K562 (cell line): ENCODE measurements around the gene GALM. TPM values are rescaled to one million over a fixed set of nuclear protein-coding genes. Genes with fewer than 3 reads are reported as not detected.

Experiments
- ARNT ChIP-seq, 2 experiments: fragments of 450-650 bp; IDR thresholded peaks; 2 replicates each; pipeline ENCODE4 v1.6.1; 2016; ENCODE audit warnings: mild to moderate bottlenecking in 1 of 2
- ASH1L ChIP-seq: fragments of 450-650 bp; IDR thresholded peaks from 2 replicates; pipeline ENCODE4 v1.6.1; 2018; ENCODE audit warnings: borderline replicate concordance, mild to moderate bottlenecking, low read depth; ENCODE audit not compliant: partially characterized antibody
- CHD4 ChIP-seq: fragments of 200-600 bp; sonication (generic); IDR thresholded peaks from 3 replicates; pipeline ENCODE4 v1.6.1; 2012; ENCODE audit warnings: low read depth, mild to moderate bottlenecking, mixed read lengths, low read length, inconsistent platforms; ENCODE audit not compliant: insufficient read depth, insufficient replicate concordance, poor library complexity, severe bottlenecking
- HDAC1 ChIP-seq, 2 experiments: fragments of 450-650 bp; IDR thresholded peaks; 2 replicates each; pipeline ENCODE4 v1.6.1; 2016 to 2017; ENCODE audit warnings: inconsistent platforms in 1 of 2, mild to moderate bottlenecking in 1 of 2, moderate library complexity in 1 of 2
- HMG20A ChIP-seq: fragments of 450-650 bp; formaldehyde crosslinking; conservative IDR thresholded peaks from 2 replicates; pipeline ENCODE4 v1.4.0; 2020; ENCODE audit warnings: mild to moderate bottlenecking, mixed read lengths
- MYC ChIP-seq, 2 experiments: fragments of 250-450 bp in 1 of 2; sonication (Bioruptor Pico) in 1 of 2; IDR thresholded peaks; 2 replicates each; pipeline versions ENCODE4 v1.5.1 to v1.6.1; 2012 to 2021; ENCODE audit warnings: low read depth in 2 of 2, borderline replicate concordance in 1 of 2, improper control_type of control experiment in 1 of 2, low read length in 1 of 2, mild to moderate bottlenecking in 1 of 2, moderate library complexity in 1 of 2
- NELFE ChIP-seq: IDR thresholded peaks from 2 replicates; pipeline ENCODE4 v1.6.1; 2011; ENCODE audit warnings: mild to moderate bottlenecking; ENCODE audit not compliant: insufficient read depth, insufficient read length
- POLR2G ChIP-seq: fragments of 200-400 bp; formaldehyde crosslinking; IDR thresholded peaks from 2 replicates; pipeline ENCODE4 v1.6.1; 2017; ENCODE audit warnings: low read depth, mild to moderate bottlenecking, antibody characterized with exemption, low read length, moderate library complexity
- RBM15 ChIP-seq: fragments of 200-400 bp; formaldehyde crosslinking; IDR thresholded peaks from 2 replicates; pipeline ENCODE4 v1.6.1; 2018; ENCODE audit warnings: mild to moderate bottlenecking, low read length, moderate library complexity; ENCODE audit not compliant: insufficient read depth
- RFX5 ChIP-seq: IDR thresholded peaks from 2 replicates; pipeline ENCODE4 v1.6.1; 2011; ENCODE audit warnings: low read depth, mild to moderate bottlenecking, improper control_type of control experiment, low read length
- SAFB ChIP-seq: fragments of 200-400 bp; formaldehyde crosslinking; IDR thresholded peaks from 2 replicates; pipeline ENCODE4 v1.6.1; 2017; ENCODE audit warnings: low read depth, low read length, borderline replicate concordance
- ZBED1 ChIP-seq: IDR thresholded peaks from 2 replicates; pipeline ENCODE4 v1.6.1; 2014
- ZFPM2 ChIP-seq: fragments of 250-450 bp; sonication (Bioruptor Pico); IDR thresholded peaks from 2 replicates; pipeline ENCODE4 v1.5.1; 2022; ENCODE audit warnings: mild to moderate bottlenecking
- ZNF143 ChIP-seq: sonication (generic); formaldehyde crosslinking; IDR thresholded peaks from 2 replicates; pipeline ENCODE4 v1.9.0; 2022; ENCODE audit warnings: mild to moderate bottlenecking, missing genetic modification reagents
- ZNF316 ChIP-seq: fragments of 450-650 bp; IDR thresholded peaks from 2 replicates; pipeline ENCODE4 v1.6.1; 2016
- ZNF76 ChIP-seq: fragments of 250-450 bp; sonication (Bioruptor Pico); IDR thresholded peaks from 2 replicates; pipeline ENCODE4 v1.4.0; 2020; ENCODE audit warnings: mild to moderate bottlenecking, moderate library complexity, borderline replicate concordance
- ZSCAN29 ChIP-seq: fragments of 450-650 bp; IDR thresholded peaks from 2 replicates; pipeline ENCODE4 v1.6.1; 2017
- polyA plus RNA-seq, 8 experiments: library from polyadenylated mRNA; depleted of rRNA in 4 of 8; stranded (reverse) in 5 of 8; unstranded in 3 of 8; fragments of >200 nt; fragmentation: Nextera tagmentation in 2 of 8; fragmentation: Illumina TruSeq in 1 of 8; extraction: Ambion mirVana in 2 of 8; extraction: Trizol in 1 of 8; gene quantifications; 2 replicates each; pipeline versions ENCODE4 v1.2.1 to v1.2.3, GENCODE V29; 2011 to 2014; ENCODE audit warnings: inconsistent platforms in 1 of 8, missing spikeins in 1 of 8
- total RNA-seq, 7 experiments: library from RNA; depleted of rRNA in 6 of 7; stranded (reverse); fragments of >200 nt in 6 of 7; fragmentation: Illumina TruSeq in 2 of 7; extraction: Trizol in 2 of 7; gene quantifications; 2 replicates each; pipeline versions ENCODE4 v1.2.1 to v1.2.3, GENCODE V29; 2011 to 2021; ENCODE audit warnings: low replicate concordance in 1 of 7
- TF ChIP-seq, protein P1 (sequence below): fragments of 250-450 bp; sonication (Bioruptor Pico); IDR thresholded peaks from 2 replicates; pipeline ENCODE4 v1.5.0; 2020; ENCODE audit warnings: mild to moderate bottlenecking
- TF ChIP-seq, protein P2 (sequence below), 2 experiments: fragments of 450-650 bp; conservative IDR thresholded peaks; 2 replicates each; pipeline ENCODE4 v1.6.1; 2017; ENCODE audit warnings: mild to moderate bottlenecking in 2 of 2, moderate library complexity in 2 of 2
- TF ChIP-seq, protein P3 (sequence below): fragments of 250-450 bp; sonication (Bioruptor Pico); IDR thresholded peaks from 2 replicates; pipeline ENCODE4 v1.4.0; 2020
- TF ChIP-seq, protein P4 (sequence below), 2 experiments: IDR thresholded peaks; 2 replicates each; pipeline ENCODE4 v1.6.1; 2012; ENCODE audit warnings: improper control_type of control experiment in 2 of 2, low read depth in 2 of 2, low read length in 2 of 2, borderline replicate concordance in 1 of 2

Gene GALM
- total and polyA plus RNA-seq, 9 of the 15 experiments (the other 6 are each of a cell fraction or from before 2014, with no cell fraction given), result 22.1 to 51.7 (median 27.9) TPM

DNA sequence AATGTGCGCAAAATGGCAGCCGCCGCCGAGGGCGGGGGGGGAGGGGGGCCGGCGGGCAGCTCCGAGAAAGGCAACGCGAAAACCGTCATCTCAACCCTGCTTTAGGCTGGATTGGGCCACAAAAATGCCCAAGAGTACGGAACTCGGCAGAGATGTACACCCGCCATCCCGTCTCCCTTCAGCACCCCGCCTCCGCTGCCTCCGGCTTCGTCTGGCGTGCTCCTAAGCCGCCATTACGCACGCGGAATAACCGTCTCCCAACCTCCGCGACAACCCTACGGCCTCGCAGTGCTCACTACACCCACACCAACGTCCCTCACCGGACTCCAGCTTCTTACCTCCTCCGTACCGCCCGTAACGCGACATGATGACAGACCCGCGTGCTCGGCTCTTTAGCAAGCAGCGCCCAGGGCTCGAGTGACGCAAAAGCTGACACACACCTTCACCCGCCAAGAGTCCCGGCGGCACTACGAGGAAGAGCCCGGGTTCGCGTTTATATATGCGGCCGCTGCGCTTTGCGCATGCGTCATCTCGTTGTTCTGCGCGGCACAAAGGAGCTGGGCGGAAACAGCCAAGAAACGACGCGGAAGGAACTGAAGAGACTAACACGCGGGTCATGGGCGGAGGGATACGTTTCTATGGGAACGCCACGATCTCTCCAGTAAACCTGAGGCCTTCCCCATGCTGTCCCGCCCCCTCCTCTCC lies 85.1 kb downstream of the GALM start, which contains the start of gene SRSF7 (continued):
- no peak for TF ChIP-seq ZNF143 (CRISPR knock-in tag)
- TF ChIP-seq, protein P1, sequence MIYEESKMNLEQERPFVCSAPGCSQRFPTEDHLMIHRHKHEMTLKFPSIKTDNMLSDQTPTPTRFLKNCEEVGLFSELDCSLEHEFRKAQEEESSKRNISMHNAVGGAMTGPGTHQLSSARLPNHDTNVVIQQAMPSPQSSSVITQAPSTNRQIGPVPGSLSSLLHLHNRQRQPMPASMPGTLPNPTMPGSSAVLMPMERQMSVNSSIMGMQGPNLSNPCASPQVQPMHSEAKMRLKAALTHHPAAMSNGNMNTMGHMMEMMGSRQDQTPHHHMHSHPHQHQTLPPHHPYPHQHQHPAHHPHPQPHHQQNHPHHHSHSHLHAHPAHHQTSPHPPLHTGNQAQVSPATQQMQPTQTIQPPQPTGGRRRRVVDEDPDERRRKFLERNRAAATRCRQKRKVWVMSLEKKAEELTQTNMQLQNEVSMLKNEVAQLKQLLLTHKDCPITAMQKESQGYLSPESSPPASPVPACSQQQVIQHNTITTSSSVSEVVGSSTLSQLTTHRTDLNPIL (CRISPR knock-in tag), result 0 out of 2 replicates have a peak, but pooled peaks have one; percentile 69
- no peak for TF ChIP-seq RBM15
- TF ChIP-seq ZBED1, result peak; percentile 89
- TF ChIP-seq CHD4, result no peak
- peak; percentile 97 for TF ChIP-seq NELFE
- peak; percentile 98 for TF ChIP-seq POLR2G
- peak; percentile 43 to 81; a peak in 2 of 4 replicates for TF ChIP-seq ARNT (IDR thresholded peaks at IDR 0.05)
- TF ChIP-seq ZNF316, result peak; percentile 82
- TF ChIP-seq ZNF76 (CRISPR knock-in tag), result no peak
- peak in 1 of 2 experiments; percentile 97; a peak in 2 of 4 replicates for TF ChIP-seq HDAC1 (IDR thresholded peaks at IDR 0.05)
- TF ChIP-seq, protein P2, sequence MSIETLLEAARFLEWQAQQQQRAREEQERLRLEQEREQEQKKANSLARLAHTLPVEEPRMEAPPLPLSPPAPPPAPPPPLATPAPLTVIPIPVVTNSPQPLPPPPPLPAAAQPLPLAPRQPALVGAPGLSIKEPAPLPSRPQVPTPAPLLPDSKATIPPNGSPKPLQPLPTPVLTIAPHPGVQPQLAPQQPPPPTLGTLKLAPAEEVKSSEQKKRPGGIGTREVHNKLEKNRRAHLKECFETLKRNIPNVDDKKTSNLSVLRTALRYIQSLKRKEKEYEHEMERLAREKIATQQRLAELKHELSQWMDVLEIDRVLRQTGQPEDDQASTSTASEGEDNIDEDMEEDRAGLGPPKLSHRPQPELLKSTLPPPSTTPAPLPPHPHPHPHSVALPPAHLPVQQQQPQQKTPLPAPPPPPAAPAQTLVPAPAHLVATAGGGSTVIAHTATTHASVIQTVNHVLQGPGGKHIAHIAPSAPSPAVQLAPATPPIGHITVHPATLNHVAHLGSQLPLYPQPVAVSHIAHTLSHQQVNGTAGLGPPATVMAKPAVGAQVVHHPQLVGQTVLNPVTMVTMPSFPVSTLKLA (conservative IDR thresholded peaks at IDR 0.05), result peak; percentile 89 to 95
- peak; percentile 50 for TF ChIP-seq ASH1L
- TF ChIP-seq, protein P3, sequence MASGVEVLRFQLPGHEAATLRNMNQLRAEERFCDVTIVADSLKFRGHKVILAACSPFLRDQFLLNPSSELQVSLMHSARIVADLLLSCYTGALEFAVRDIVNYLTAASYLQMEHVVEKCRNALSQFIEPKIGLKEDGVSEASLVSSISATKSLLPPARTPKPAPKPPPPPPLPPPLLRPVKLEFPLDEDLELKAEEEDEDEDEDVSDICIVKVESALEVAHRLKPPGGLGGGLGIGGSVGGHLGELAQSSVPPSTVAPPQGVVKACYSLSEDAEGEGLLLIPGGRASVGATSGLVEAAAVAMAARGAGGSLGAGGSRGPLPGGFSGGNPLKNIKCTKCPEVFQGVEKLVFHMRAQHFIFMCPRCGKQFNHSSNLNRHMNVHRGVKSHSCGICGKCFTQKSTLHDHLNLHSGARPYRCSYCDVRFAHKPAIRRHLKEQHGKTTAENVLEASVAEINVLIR (CRISPR knock-in tag), result peak; percentile 55; the same call in 1 of the 2 replicates
- TF ChIP-seq SAFB, result no peak
- TF ChIP-seq, protein P4, sequence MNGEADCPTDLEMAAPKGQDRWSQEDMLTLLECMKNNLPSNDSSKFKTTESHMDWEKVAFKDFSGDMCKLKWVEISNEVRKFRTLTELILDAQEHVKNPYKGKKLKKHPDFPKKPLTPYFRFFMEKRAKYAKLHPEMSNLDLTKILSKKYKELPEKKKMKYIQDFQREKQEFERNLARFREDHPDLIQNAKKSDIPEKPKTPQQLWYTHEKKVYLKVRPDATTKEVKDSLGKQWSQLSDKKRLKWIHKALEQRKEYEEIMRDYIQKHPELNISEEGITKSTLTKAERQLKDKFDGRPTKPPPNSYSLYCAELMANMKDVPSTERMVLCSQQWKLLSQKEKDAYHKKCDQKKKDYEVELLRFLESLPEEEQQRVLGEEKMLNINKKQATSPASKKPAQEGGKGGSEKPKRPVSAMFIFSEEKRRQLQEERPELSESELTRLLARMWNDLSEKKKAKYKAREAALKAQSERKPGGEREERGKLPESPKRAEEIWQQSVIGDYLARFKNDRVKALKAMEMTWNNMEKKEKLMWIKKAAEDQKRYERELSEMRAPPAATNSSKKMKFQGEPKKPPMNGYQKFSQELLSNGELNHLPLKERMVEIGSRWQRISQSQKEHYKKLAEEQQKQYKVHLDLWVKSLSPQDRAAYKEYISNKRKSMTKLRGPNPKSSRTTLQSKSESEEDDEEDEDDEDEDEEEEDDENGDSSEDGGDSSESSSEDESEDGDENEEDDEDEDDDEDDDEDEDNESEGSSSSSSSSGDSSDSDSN (IDR thresholded peaks at IDR 0.05; ENCODE audit: borderline replicate concordance in 1 of 2, low read depth in 2 of 2, low read length in 2 of 2), result no peak
- peak; percentile 81 for TF ChIP-seq ZSCAN29
- TF ChIP-seq MYC (IDR thresholded peaks at IDR 0.05; ENCODE audit: low read depth, low read length), result peak; percentile 98
- TF ChIP-seq MYC (CRISPR knock-in tag; IDR thresholded peaks at IDR 0.05; ENCODE audit: borderline replicate concordance, low read depth), result peak; percentile 100
- TF ChIP-seq RFX5, result peak; percentile 35; the same call in 1 of the 2 replicates
- TF ChIP-seq ZFPM2 (CRISPR knock-in tag), result peak; percentile 81; the same call in 1 of the 2 replicates
- TF ChIP-seq HMG20A (CRISPR knock-in tag), result no peak
